ENCODE data around the gene ALPI.

The ALPI gene

DNA sequence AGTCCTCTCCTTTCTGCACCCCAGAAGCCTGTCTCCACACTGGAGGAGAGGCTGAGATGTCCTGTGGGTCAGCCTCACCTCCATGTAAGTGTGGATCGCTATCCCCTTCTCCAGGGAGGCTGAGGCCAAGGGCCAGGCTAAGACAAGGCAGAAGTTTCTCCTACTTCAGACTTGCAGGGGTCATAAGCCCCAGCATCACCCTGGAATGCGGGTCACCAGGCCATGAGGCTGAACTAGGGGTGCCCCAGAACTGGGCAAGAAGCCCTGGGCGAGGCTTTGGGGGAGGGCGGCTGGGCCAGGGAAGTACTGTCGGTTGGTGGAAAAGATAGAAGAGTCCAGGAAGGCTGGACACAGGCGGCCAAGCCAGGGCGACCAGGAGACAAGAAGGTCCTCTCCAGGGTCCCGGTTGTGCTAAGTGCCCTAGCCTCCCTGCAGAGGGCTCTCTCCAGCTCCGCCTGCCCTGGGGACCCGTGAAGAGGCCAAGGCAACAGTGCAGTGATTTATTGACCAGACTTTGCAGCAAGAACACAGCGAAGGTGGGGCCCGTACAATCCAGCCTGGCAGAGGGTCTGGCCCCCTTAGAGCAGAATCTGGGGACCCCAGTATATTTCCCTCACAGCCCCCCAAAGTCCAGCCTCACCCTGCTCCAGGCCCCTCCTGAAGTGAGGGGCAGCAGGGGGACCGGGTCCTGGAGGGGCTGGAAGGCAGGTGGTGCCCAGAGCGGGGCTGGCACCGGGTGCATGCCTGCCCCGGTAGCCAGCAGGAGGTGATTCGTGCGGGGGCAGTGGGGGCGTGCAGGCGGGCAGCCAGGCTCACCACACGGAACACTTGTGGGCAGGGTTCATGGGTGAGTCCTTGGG, 23.6 kb downstream of the ALPI start:
- no peaks in the 10 kb centered on the region for H3K36me3 ChIP-seq (ENCODE audit: control insufficient read depth, insufficient read depth, low read length)
- no peaks in the 10 kb centered on the region for H3K9me3 ChIP-seq (ENCODE audit: control insufficient read depth, low read length)
- H3K4me3 ChIP-seq (ENCODE audit: insufficient read depth, low read depth, low read length, poor library complexity, severe bottlenecking), result no peak overlapping the region
- no peak for DNase-seq
- no peak overlapping the region for H3K27ac ChIP-seq (ENCODE audit: insufficient read depth, low read length, poor library complexity, severe bottlenecking)
- no peaks in the 10 kb centered on the region for H3K4me1 ChIP-seq (ENCODE audit: control insufficient read depth, insufficient read depth, low read length, poor library complexity, severe bottlenecking)
- H3K27me3 ChIP-seq (replicated peaks; ENCODE audit: control insufficient read depth, insufficient read depth, low read length, poor library complexity, severe bottlenecking), result peaks cover 1% of the 10 kb centered on the region

DNA sequence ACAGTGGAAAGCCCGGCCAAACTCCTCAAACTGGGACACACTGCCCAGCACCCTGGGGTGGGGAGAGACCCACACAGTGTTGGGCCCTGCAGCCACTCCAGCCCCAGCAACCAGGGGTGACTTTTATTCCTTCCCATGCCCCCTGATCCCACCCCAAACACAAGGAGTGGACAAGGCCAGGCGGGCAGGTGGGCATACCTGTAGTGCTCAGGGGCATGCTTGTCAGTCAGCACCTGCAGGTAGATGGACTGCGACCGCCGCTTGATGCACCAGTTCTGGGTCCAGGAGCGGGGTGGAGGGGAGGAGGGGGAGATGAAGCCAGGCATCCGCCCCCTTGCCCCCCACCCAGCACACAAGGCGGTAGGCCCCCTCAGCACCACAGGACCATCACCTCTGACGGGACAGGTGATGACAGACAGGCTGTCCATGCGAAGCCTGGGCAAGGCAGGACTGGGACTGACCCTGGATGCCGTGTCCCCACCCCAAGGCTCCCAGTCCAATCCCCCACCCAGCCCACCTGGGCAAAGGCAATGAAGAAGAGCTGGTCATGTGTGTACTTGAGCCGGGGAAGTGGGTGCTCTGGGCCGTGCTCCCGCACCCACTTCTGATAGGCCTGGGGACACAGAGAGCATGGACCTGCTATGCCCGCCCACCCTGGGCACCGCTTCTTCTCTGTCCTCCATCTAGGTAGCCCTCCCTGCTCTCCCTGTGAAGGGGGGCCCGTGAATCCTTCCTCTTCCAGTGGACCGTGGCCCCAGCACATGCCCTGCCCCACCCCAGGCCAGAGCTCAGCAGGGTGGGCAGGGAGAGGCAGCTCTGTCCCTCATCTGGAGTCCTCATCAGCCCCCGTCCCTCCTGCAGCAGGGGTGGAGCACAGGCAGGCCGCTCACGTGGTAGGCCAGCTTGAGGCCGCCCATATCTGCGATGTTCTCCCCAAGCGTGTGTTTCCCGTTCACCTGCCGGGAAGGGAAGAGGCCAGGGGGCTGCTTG, 24.5 kb downstream of the ALPI start:
- no peaks in the 10 kb centered on the region for H3K9me3 ChIP-seq (ENCODE audit: control insufficient read depth, low read length)
- no peak for DNase-seq
- H3K27ac ChIP-seq (ENCODE audit: insufficient read depth, low read length, poor library complexity, severe bottlenecking), result no peak overlapping the region
- no peaks in the 10 kb centered on the region for H3K27me3 ChIP-seq (replicated peaks; ENCODE audit: control insufficient read depth, insufficient read depth, low read length, poor library complexity, severe bottlenecking)
- H3K4me1 ChIP-seq (ENCODE audit: control insufficient read depth, insufficient read depth, low read length, poor library complexity, severe bottlenecking), result peaks cover 2% of the 10 kb centered on the region
- H3K36me3 ChIP-seq (ENCODE audit: control insufficient read depth, insufficient read depth, low read length), result no peaks in the 10 kb centered on the region
- H3K4me3 ChIP-seq (ENCODE audit: insufficient read depth, low read depth, low read length, poor library complexity, severe bottlenecking), result no peak overlapping the region

DNA sequence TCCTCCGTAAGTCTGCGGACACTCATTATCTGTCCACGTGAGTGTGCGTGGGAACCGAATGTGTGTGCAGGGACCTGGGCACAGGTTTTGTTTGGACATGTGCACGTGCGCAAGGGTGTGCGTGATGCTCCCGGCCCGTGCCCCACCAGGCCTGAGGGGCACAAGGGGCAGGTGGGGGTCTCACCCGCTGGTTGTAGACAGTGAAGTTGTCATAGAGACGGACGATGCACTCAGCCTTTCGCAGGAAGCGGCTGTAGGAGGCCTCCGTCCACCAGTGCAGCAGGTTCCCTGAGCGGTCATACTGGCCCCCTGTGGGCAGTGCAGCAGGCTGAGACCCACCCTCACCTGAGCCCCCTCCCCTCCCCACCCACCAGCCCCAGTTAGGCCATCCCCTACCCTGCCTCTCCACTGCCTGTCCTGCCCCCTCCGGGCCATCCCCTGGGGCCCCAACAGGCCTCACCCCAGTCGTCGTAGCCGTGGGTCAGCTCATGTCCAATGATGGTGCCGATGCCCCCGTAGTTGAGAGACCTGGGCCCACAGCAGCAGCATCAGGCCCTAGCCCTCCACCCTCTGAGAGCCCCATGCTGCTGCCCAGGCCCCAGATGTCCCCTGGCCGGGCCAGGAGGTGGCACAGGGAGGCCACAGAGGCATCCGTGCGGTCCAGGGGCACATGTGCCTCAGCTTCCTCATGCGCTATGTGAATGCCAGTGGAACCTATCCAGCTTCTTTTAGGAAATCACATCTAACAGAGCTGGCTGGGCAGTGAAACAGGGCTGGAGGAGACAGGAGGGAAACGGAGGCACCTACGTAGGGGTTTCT, 25.6 kb downstream of the ALPI start:
- no peak overlapping the region for H3K4me3 ChIP-seq (ENCODE audit: insufficient read depth, low read depth, low read length, poor library complexity, severe bottlenecking)
- DNase-seq, result no peak
- no peaks in the 10 kb centered on the region for H3K36me3 ChIP-seq (ENCODE audit: control insufficient read depth, insufficient read depth, low read length)
- H3K4me1 ChIP-seq (ENCODE audit: control insufficient read depth, insufficient read depth, low read length, poor library complexity, severe bottlenecking), result peaks cover 5% of the 10 kb centered on the region
- H3K9me3 ChIP-seq (ENCODE audit: control insufficient read depth, low read length), result no peaks in the 10 kb centered on the region
- H3K27me3 ChIP-seq (replicated peaks; ENCODE audit: control insufficient read depth, insufficient read depth, low read length, poor library complexity, severe bottlenecking), result no peaks in the 10 kb centered on the region
- no peak overlapping the region for H3K27ac ChIP-seq (ENCODE audit: insufficient read depth, low read length, poor library complexity, severe bottlenecking)

DNA sequence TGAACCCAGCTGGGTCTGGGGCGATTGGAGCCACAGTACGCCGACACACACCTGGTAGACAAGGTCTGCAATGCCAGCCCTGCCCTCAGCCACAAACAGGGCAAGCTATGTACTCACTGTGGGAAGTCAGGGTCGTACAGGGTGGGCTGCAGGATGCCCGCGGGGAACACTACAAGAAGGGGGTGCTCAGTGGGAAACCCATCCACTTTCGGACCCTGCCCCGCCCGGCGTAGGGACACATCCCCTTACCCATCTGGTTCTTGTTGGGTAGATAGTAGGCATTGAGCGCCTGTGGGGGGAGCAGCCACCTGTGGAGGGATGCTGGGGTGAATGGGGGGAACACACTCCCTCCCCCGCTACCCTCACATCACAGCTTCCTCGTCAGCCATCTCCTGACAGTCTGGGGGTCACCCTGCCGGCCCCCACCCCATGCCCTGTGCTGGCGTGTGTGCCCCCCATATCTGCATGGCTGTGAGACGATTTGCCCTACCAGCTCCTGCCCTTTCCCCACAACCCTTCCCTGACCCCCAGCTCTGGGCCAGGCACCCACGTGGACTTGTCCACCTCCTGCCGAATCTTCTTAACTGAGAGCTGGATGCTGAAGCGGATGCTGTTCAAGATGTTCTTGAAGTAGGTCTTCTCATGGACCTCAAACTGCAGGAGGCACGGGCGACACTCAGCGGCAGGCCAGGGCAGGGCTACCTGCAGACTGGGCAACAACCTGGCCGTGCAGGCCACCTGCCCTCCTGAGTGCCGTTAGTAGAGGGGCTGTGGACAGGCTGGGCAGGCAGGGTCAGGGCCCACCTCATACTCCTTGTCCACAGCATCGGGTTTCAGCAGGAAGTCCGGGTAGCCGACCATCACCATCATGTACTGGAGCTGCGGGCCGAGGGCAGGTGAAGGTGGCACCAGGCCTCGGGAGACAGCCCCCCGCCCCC, 26.6 kb downstream of the ALPI start:
- Histone ChIP-seq H3K36me3 (ENCODE audit: control insufficient read depth, insufficient read depth, low read length) (no peaks in the 10 kb centered on the region), H3K4me3 (ENCODE audit: insufficient read depth, low read depth, low read length, poor library complexity, severe bottlenecking) (no peak overlapping the region), H3K27ac (ENCODE audit: insufficient read depth, low read length, poor library complexity, severe bottlenecking) (no peak overlapping the region), H3K9me3 (ENCODE audit: control insufficient read depth, low read length) (no peaks in the 10 kb centered on the region), H3K4me1 (ENCODE audit: control insufficient read depth, insufficient read depth, low read length, poor library complexity, severe bottlenecking) (peaks cover 8% of the 10 kb centered on the region), H3K27me3 (replicated peaks; ENCODE audit: control insufficient read depth, insufficient read depth, low read length, poor library complexity, severe bottlenecking) (no peaks in the 10 kb centered on the region)
- no peak for DNase-seq

DNA sequence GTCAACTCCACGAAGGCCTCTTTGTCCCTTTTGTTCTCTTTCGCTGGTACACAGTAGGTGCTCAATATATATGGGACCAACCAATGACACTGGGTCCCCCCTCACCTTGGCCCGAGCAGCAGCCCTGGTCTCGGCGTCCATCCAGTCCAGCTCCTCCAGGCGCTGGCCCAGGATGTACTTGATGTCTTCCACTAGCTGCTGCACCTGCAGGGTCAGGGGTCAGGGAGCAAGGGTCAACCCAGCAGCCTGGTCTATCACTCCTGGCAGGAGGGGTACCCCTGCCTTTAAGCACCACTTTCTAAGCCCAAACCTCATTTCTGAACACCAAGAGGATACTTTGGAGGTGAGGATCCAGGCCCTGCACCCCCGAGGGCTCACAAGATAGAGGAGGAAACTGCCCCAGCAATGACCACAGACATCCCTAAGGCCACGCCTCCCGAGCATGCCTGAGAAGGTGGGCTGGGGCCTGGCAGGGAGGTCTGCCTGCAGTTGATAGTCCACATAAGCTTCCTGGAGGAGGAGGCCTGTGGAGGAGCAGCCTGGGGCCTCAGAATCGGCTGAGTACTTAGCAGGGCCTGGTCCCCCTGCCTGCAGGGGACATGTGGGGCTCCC, 27.5 kb downstream of the ALPI start:
- no peak for DNase-seq
- H3K4me1 ChIP-seq (ENCODE audit: control insufficient read depth, insufficient read depth, low read length, poor library complexity, severe bottlenecking), result peaks cover 8% of the 10 kb centered on the region
- H3K9me3 ChIP-seq (ENCODE audit: control insufficient read depth, low read length), result no peaks in the 10 kb centered on the region
- no peak overlapping the region for H3K4me3 ChIP-seq (ENCODE audit: insufficient read depth, low read depth, low read length, poor library complexity, severe bottlenecking)
- no peaks in the 10 kb centered on the region for H3K27me3 ChIP-seq (replicated peaks; ENCODE audit: control insufficient read depth, insufficient read depth, low read length, poor library complexity, severe bottlenecking)
- H3K36me3 ChIP-seq (ENCODE audit: control insufficient read depth, insufficient read depth, low read length), result no peaks in the 10 kb centered on the region
- H3K27ac ChIP-seq (ENCODE audit: insufficient read depth, low read length, poor library complexity, severe bottlenecking), result no peak overlapping the region

DNA sequence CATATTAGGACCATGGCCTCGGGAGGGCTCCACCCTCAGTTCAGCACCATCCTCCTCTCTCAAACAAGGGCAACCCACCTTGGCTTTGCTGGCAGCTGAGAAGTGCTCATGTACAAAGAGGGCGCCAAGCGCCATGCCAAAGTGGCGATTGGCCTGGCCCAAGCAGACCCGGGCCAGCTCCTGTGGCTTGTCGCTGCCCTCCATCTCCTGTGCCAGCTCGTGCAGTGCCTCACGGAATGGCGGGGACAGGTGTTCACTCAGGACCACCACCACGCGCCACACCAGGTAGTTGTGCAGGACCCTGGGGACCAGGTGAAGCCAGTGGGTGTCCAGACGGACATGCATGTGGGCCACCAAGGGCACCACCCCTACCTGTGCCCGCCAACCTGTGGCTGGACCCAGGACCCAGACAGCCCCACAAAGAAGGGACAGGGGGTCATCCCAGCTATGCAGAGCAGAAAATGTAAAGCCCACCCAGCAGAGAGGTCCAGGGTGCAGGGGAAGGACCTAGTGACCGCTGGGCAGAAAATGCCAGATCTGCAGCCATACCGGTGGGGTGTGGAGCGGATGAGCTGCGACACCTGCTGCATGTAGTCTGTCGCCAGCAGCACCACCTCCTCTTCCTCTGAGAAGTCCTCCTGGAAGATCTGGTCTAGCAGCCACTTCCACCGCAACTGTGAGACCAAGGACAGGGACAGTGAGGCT, 28.1 kb downstream of the ALPI start:
- Histone ChIP-seq H3K4me3 (ENCODE audit: insufficient read depth, low read depth, low read length, poor library complexity, severe bottlenecking) (no peak overlapping the region), H3K27me3 (replicated peaks; ENCODE audit: control insufficient read depth, insufficient read depth, low read length, poor library complexity, severe bottlenecking) (no peaks in the 10 kb centered on the region), H3K4me1 (ENCODE audit: control insufficient read depth, insufficient read depth, low read length, poor library complexity, severe bottlenecking) (peaks cover 8% of the 10 kb centered on the region), H3K36me3 (ENCODE audit: control insufficient read depth, insufficient read depth, low read length) (no peaks in the 10 kb centered on the region), H3K27ac (ENCODE audit: insufficient read depth, low read length, poor library complexity, severe bottlenecking) (no peak overlapping the region), H3K9me3 (ENCODE audit: control insufficient read depth, low read length) (no peaks in the 10 kb centered on the region)
- DNase-seq, result no peak

DNA sequence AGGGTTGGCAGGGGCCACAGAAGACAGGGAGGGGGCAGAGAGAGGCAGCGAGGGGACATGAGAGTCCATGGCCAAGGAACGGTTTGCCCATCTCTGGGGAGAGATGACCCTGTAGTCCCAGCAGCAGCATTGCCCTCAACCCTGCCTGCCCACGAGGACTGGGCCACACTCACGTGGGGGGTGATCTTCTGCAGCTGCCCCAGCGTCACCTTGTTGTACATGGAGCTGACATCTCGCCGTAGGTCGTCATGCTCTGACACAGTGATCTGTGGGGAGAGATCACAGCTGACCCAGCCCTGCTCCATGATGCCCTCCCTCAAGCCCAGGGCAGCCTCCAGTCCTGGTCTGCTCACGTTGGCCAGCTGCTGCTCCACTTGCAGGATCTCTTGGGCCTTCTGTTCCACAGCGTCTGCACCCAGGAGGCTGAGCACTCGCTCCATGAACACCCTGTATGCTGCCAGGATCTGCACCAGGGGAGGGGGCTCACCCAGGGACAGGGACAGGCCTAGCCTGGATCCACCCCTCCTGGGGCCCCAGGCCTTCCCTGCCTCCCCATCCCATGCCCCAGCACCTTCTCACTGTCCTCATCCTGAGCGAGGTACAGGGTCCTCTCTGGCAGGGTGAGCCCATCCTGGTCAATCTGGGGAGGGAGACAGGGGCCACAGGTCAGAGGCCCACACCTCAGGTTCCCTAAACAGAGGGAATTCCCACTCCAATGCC, 28.8 kb downstream of the ALPI start:
- Histone ChIP-seq H3K27ac (ENCODE audit: insufficient read depth, low read length, poor library complexity, severe bottlenecking) (no peak overlapping the region), H3K4me3 (ENCODE audit: insufficient read depth, low read depth, low read length, poor library complexity, severe bottlenecking) (no peak overlapping the region), H3K4me1 (ENCODE audit: control insufficient read depth, insufficient read depth, low read length, poor library complexity, severe bottlenecking) (peaks cover 8% of the 10 kb centered on the region), H3K27me3 (replicated peaks; ENCODE audit: control insufficient read depth, insufficient read depth, low read length, poor library complexity, severe bottlenecking) (no peaks in the 10 kb centered on the region), H3K9me3 (ENCODE audit: control insufficient read depth, low read length) (no peaks in the 10 kb centered on the region), H3K36me3 (ENCODE audit: control insufficient read depth, insufficient read depth, low read length) (no peaks in the 10 kb centered on the region)
- DNase-seq, result no peak

DNA sequence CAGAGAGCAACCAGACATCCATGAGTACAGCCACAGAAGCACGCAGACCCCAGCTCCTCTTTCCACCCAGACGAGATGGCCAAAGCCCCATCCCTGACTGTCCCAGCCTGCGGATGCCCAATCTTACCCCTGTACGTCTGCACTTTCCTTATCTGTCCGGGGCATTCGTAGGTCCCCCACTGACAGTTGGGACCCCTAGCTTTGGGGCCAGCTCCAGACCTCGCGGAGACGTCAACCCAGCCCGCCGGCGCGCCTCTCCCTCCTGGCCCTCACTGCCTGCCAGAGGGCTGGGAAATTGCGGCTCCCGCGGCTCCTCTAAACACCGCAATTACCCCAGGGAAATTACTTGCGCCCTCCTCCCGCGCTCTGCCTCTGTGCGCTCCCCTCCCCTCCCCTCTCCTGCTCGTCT, 29.4 kb downstream of the ALPI start:
- H3K4me1 ChIP-seq (ENCODE audit: control insufficient read depth, insufficient read depth, low read length, poor library complexity, severe bottlenecking), result peaks cover 8% of the 10 kb centered on the region
- no peaks in the 10 kb centered on the region for H3K27me3 ChIP-seq (replicated peaks; ENCODE audit: control insufficient read depth, insufficient read depth, low read length, poor library complexity, severe bottlenecking)
- no peak overlapping the region for H3K4me3 ChIP-seq (ENCODE audit: insufficient read depth, low read depth, low read length, poor library complexity, severe bottlenecking)
- H3K36me3 ChIP-seq (ENCODE audit: control insufficient read depth, insufficient read depth, low read length), result no peaks in the 10 kb centered on the region
- H3K9me3 ChIP-seq (ENCODE audit: control insufficient read depth, low read length), result no peaks in the 10 kb centered on the region
- H3K27ac ChIP-seq (ENCODE audit: insufficient read depth, low read length, poor library complexity, severe bottlenecking), result no peak overlapping the region
- DNase-seq, result no peak

All from effector memory CD4-positive, alpha-beta T cell (primary cell).